Pancreas (tissue), 10 donors: Measurements from ENCODE around the gene AOPEP. TPM values are rescaled to one million over a fixed set of nuclear protein-coding genes. Genes with fewer than 3 reads are reported as not detected.

ENCODE experiments used
- ATAC-seq, 4 donors: fragments of 200-7000 bp; cut with Tn5 transposase; one replicate each; pipeline versions ENCODE4 v1.8.0 to v1.9.1; 2020; ENCODE audit warnings: mild to moderate bottlenecking in 4 of 4, moderate library complexity in 4 of 4
- DNase-seq, 6 donors: peaks; one replicate each; pipeline ENCODE4 v3.0.0-alpha.2; 2020
- FAIRE-seq: peaks from 2 replicates; lab custom pipeline; 2012; peaks lifted over from hg19 to GRCh38; lab: Jason Lieb, UNC
- H3K27ac ChIP-seq, 4 donors: fragments of 200-600 bp; sonication (generic); 1 replicate in 3 of 4; 2 replicates in 1 of 4; pipeline versions ENCODE4 v1.5.0 to v1.8.0; 2020
- H3K27me3 ChIP-seq, 4 donors: fragments of 200-600 bp; one replicate each; pipeline ENCODE4 v1.8.0; 2021
- H3K36me3 ChIP-seq, 3 donors: fragments of 200-600 bp; sonication (generic) in 1 of 3; one replicate each; pipeline versions ENCODE4 v1.5.0 to v1.8.0; 2020 to 2021
- H3K4me1 ChIP-seq, 3 donors: fragments of 200-600 bp; one replicate each; pipeline ENCODE4 v1.8.0; 2021
- H3K4me3 ChIP-seq, 4 donors: fragments of 200-600 bp; sonication (generic) in 2 of 4; one replicate each; pipeline versions ENCODE4 v1.5.0 to v1.8.0; 2020 to 2021
- H3K9me3 ChIP-seq, 4 donors: fragments of 200-600 bp; one replicate each; pipeline ENCODE4 v1.8.0; 2021
- WGBS, 2 donors: extraction: QIAGEN DNeasy Blood & Tissue Kit; methylation state at CpG; one replicate each; pipeline ENCODE4 v1.1.7; 2013; 5-methylcytosine and 5-hydroxymethylcytosine counted together
- intact Hi-C, 3 donors: fragments of 100-400 bp; cut with DNase I; formaldehyde crosslinking; loops; one replicate each; pipeline versions ENCODE4 v1.11.1 to v1.14.2; 2022
- polyA plus RNA-seq, 2 donors: library from polyadenylated mRNA; stranded (reverse); fragments of 200-250 nt; gene quantifications; one replicate each; pipeline ENCODE4 v1.2.3, GENCODE V29; 2013
- total RNA-seq, 6 donors: library from RNA; stranded (reverse); fragmentation: NEBNext Ultra II Directional in 4 of 6; extraction: Animal tissue kit (Norgen Biotek cat#: 25700) in 4 of 6; gene quantifications; one replicate each; pipeline versions ENCODE4 v1.2.1 to v1.2.4, GENCODE V29; 2021 to 2023
- TF ChIP-seq, protein P1 (sequence below), 4 donors: fragments of 200-600 bp; sonication (generic) in 3 of 4; IDR thresholded peaks; one replicate each; pipeline versions ENCODE4 v1.5.0 to v1.8.0; 2021; ENCODE audit warnings: antibody characterized with exemption in 4 of 4
- donor health status: healthy with polysubstance abuse.
- donor health status: DM: no; HTN: no; CAD: no; lungs with moderate emphysema.
- donor health status: DM: no; HTN: no; CAD: no.
- donor health status: control.
- donor health status: control.
- donor health status: Bipolar disorder and iron deficiency.
- donor health status: DM: yes; HTN: yes; CAD: no.
- donor health status: DM: no; HTN: no; CAD: no.
- donor health status: DM: no; HTN: no; CAD: no.
- donor health status: DM: yes; HTN: yes; CAD: no.

AOPEP gene
- total and polyA plus RNA-seq, 8 donors = 50.5 to 140 (median 76.7) TPM

DNA sequence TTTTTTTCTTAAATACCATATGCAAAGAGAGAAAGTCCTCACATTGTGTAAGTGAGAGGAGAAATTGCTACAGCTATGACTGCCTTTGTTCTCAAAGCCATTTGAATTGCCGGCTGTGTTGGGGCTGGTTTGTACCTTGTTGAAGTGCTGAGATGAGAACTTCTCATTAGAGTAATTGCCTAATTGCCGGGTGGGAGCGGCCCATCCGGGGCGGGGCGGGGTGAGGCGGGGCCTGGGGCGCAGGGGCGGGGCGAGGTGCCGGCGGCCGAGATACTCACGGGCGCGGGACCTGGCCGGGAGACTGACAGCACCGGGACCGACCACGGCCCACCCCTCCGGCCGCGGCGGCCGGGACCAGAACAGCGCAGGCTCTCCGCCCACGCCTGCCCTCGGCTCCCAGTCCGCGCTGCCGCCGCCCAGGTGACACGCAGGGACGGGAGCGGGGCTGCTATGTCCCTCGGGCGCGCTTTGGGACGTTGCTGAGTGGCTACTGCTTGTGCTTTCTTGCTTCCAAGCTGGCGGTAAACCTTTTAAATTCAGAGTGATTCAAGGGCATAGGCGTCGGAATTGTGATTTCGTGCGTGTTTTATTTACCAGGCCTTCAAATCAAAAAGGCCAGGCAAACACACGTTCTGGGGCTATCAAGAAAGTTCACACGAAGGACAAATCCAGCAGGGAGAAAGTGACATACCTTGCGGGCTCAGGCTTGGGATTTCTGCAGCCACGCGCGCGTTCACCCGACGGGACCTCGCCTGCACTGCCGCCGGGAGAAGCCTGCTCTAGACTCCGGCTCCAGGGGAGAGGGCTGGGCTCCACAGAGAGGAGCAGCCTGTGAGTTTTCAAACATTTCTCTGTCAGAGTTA lies 322.0 kb downstream of the AOPEP start:
- Histone ChIP-seq H3K36me3 (peaks cover 0 to under 1% (median 0%) of the 10 kb centered on the region in 3 donors), H3K27ac (peak overlapping the region; percentile 71 to 89 (median 86)), H3K4me3 (peak overlapping the region; percentile 26 to 60 (median 47)), H3K4me1 (peaks cover 17 to 38% (median 31%) of the 10 kb centered on the region in 3 donors), H3K9me3 (no peaks in the 10 kb centered on the region), H3K27me3 (no peaks in the 10 kb centered on the region)
- ATAC-seq = peak; percentile 57 to 74 (median 70)
- intact Hi-C loops = no loop called here
- peak; percentile 74 to 90 (median 82) for DNase-seq
- FAIRE-seq = no peak
- TF ChIP-seq, protein P1, sequence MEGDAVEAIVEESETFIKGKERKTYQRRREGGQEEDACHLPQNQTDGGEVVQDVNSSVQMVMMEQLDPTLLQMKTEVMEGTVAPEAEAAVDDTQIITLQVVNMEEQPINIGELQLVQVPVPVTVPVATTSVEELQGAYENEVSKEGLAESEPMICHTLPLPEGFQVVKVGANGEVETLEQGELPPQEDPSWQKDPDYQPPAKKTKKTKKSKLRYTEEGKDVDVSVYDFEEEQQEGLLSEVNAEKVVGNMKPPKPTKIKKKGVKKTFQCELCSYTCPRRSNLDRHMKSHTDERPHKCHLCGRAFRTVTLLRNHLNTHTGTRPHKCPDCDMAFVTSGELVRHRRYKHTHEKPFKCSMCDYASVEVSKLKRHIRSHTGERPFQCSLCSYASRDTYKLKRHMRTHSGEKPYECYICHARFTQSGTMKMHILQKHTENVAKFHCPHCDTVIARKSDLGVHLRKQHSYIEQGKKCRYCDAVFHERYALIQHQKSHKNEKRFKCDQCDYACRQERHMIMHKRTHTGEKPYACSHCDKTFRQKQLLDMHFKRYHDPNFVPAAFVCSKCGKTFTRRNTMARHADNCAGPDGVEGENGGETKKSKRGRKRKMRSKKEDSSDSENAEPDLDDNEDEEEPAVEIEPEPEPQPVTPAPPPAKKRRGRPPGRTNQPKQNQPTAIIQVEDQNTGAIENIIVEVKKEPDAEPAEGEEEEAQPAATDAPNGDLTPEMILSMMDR (IDR thresholded peaks at IDR 0.05) = no peak
- WGBS, 2 donors = 0% methylated on average over 36 to 58 of the region's 58 CpGs

DNA sequence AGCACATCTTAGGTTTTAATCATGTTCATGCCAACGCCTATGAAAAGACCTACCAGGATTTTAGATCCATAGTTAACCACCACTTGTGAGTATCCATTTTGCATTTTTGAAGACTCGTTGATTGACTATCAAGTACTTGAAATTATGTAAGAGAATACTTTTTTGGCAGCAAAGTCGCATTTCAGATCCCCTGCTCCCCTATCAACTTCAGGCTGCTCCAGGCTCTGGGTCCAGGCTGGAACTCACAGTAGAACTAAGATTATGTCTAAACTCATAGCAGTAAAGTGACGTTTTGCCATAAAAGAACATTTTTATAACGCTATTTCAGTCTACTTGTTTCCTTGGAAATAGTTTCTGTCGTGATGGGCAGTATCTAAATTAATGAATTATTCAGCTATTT lies 323.3 kb downstream of the AOPEP start:
- FAIRE-seq = no peak
- Histone ChIP-seq H3K27ac (peak overlapping the region; percentile 30 to 89 (median 80)), H3K27me3 (no peaks in the 10 kb centered on the region), H3K36me3 (peaks cover 0 to 7% (median 0%) of the 10 kb centered on the region in 3 donors), H3K4me3 (peak overlapping the region in 3 of 4 donors; percentile 39 to 60 (median 55)), H3K4me1 (peaks cover 17 to 38% (median 31%) of the 10 kb centered on the region in 3 donors), H3K9me3 (no peaks in the 10 kb centered on the region)
- DNase-seq = no peak
- TF ChIP-seq, protein P1 (IDR thresholded peaks at IDR 0.05) = no peak
- peak in 3 of 4 donors; percentile 11 to 20 (median 16) for ATAC-seq
- intact Hi-C loops = no loop called here
- 14% methylated on average over 6 of the region's 6 CpGs for WGBS, 2 donors

DNA sequence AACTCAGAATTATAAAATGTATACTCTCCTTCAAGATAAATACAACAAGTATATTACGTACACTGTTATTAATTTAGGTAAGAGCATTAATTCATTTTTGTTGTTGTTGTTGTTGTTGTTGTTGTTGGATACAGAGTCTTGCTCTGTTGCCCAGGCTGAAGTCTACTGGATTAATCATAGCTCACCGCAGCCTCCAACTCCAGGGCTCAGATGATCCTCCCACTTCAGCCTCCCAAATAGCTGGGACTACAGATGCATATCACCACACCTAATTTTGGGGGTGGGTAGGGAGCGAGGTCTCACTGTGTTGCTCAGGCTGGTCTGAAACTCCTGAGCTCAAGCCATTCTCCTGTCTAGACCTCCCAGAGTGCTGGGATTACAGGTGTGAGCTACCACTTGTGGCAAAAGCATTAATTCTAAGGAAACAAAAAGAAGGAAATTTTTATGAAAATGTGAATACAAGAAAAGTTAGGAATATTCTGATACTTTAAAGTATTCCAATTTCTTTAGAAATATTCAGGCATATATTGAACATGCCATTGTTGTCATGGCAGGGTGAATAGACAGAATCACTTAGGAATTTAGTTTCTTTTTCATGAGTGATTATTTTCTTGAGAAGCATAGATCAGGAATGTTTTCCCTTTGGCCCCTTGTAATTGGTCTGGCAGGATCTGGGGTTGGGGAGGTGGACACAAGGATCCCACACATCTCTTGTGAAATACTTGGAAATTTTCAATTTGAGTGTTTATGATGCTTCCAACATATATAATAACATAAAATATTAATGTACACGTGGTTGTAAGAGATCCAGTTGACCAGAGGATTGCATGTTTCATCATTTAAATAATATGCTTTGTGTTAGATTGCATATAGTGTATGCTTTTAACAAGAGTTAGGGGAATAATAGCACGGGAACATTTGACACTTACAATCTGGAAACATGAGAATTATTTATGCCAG lies 327.4 kb downstream of the AOPEP start:
- Histone ChIP-seq H3K9me3 (no peaks in the 10 kb centered on the region), H3K4me3 (peak overlapping the region in 2 of 4 donors; percentile 1 to 60), H3K27me3 (no peaks in the 10 kb centered on the region), H3K36me3 (peaks cover 0 to 7% (median 0%) of the 10 kb centered on the region in 3 donors), H3K4me1 (peaks cover 50 to 66% (median 56%) of the 10 kb centered on the region in 3 donors), H3K27ac (peak overlapping the region in 2 of 4 donors; percentile 70 to 75)
- DNase-seq = no peak
- no peak for FAIRE-seq
- WGBS, 2 donors = 55 to 64% methylated on average over 5 of the region's 5 CpGs
- ATAC-seq = no peak
- intact Hi-C loops = no loop called here
- TF ChIP-seq, protein P1 (IDR thresholded peaks at IDR 0.05) = no peak

DNA sequence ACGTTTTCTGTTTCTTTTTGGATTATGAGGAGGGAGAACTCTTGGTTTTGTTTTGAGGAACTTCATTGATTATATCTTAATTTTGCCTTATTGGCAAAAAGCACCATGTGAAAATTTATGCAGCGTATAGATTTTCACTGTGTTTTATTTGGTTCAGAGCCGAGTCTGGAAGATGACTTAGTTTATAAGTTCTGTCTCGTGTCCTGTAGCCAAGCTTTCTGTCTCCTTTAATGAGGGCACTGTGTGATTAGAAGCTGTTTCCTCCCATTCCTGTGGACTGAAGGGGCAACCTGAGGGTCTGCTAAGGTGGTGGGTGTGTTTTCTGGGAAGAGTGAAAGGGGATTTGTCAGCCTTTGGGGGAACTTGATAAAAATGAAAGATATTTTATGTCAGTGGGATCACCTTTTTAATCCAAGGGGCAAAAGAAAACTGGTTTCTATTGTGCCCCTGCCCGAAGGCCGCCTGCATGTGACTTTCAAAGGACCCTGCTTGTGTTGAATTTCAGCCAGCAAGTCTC lies 328.9 kb downstream of the AOPEP start:
- Histone ChIP-seq H3K27me3 (no peaks in the 10 kb centered on the region), H3K4me3 (peak overlapping the region in 2 of 4 donors; percentile 16 to 19), H3K36me3 (peaks cover 0 to 7% (median 0%) of the 10 kb centered on the region in 3 donors), H3K9me3 (no peaks in the 10 kb centered on the region), H3K4me1 (peaks cover 61 to 81% (median 66%) of the 10 kb centered on the region in 3 donors), H3K27ac (peak overlapping the region in 3 of 4 donors; percentile 18 to 75 (median 70))
- intact Hi-C loops = no loop called here
- TF ChIP-seq, protein P1 (IDR thresholded peaks at IDR 0.05) = no peak
- FAIRE-seq = no peak
- 6 to 12% methylated on average over 6 of the region's 6 CpGs for WGBS, 2 donors
- ATAC-seq = no peak
- no peak for DNase-seq
